ENCODE data around the gene FAM13C. TPM values are rescaled to one million over a fixed set of nuclear protein-coding genes. Genes with fewer than 3 reads are reported as not detected.

Gene FAM13C
- total RNA-seq, 1 experiment from 2014 or later: not detected

DNA sequence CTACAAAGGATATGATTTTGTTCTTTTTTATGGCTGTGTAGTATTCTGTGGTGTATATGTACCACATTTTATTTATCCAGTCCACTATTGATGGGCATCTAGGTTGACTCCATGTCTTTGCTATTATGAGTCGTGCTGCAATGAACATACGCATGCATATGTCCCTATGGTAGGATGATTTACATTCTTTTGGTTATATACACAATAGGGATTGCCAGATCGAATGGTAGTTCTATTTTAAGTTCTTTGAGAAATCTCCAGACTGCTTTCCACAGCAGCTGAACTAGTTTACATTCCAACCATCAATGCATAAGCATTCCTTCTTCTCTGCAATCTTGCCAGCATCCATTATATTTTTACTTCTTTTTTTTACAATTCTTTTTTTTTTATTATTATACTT lies 35.6 kb upstream of the FAM13C start:
- intact Hi-C loops (cut with micrococcal nuclease): no loop called here
- no peak for DNase-seq (ENCODE audit: unreplicated experiment)
- peaks cover 11% of the 10 kb centered on the region for H3K27me3 Mint-ChIP-seq (ENCODE audit: insufficient read depth, unreplicated experiment)
- no peak overlapping the region for H3K4me3 Mint-ChIP-seq (ENCODE audit: unreplicated experiment)
- BruUV-seq (replicated peaks): no TSS peak
- CTCF ChIA-PET: no interaction called here
- no peaks in the 10 kb centered on the region for H3K4me1 Mint-ChIP-seq (ENCODE audit: insufficient read depth, unreplicated experiment)
- peaks cover 12% of the 10 kb centered on the region for H3K9me3 Mint-ChIP-seq (ENCODE audit: unreplicated experiment)
- no peaks in the 10 kb centered on the region for H3K36me3 Mint-ChIP-seq (ENCODE audit: insufficient read depth, unreplicated experiment)
- no peak for TF ChIP-seq CTCF (IDR thresholded peaks at IDR 0.05; ENCODE audit: unreplicated experiment)
- no peak overlapping the region for H3K27ac Mint-ChIP-seq (ENCODE audit: low read depth, unreplicated experiment)
- POLR2A ChIA-PET: no interaction called here

DNA sequence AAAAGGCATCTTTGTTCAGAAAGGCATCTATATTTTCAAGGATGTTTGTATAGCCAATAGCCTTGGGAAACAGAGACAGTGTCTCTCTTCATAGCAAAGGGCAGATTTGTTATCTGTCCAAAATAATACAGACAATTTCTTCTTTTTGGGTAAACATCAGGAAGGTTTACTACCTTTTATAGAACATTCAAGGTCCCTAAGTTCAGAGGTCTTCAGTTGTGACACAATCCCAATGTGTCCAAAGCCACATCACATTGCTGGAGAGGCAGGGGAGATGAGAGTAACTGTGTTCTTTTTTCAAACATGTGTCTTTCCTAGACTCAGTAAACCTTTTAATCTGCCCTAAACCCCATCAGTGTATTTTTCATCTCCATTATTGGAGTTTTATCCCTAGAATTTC lies 33.6 kb upstream of the FAM13C start:
- H3K9me3 Mint-ChIP-seq (ENCODE audit: unreplicated experiment): peaks cover 12% of the 10 kb centered on the region
- H3K4me1 Mint-ChIP-seq (ENCODE audit: insufficient read depth, unreplicated experiment): no peaks in the 10 kb centered on the region
- TF ChIP-seq CTCF (IDR thresholded peaks at IDR 0.05; ENCODE audit: unreplicated experiment): no peak
- no peak for DNase-seq (ENCODE audit: unreplicated experiment)
- intact Hi-C loops (cut with micrococcal nuclease): no loop called here
- no peaks in the 10 kb centered on the region for H3K36me3 Mint-ChIP-seq (ENCODE audit: insufficient read depth, unreplicated experiment)
- no peak overlapping the region for H3K27ac Mint-ChIP-seq (ENCODE audit: low read depth, unreplicated experiment)
- no peak overlapping the region for H3K4me3 Mint-ChIP-seq (ENCODE audit: unreplicated experiment)
- ChIA-PET POLR2A (interaction anchor here (0.6 kb wide), 1 partner anchor 17 kb away, joined by 3 read pairs; no protein-coding TSS in a partner anchor), CTCF (no interaction called here)
- H3K27me3 Mint-ChIP-seq (ENCODE audit: insufficient read depth, unreplicated experiment): peaks cover 11% of the 10 kb centered on the region
- no TSS peak for BruUV-seq (replicated peaks)

DNA sequence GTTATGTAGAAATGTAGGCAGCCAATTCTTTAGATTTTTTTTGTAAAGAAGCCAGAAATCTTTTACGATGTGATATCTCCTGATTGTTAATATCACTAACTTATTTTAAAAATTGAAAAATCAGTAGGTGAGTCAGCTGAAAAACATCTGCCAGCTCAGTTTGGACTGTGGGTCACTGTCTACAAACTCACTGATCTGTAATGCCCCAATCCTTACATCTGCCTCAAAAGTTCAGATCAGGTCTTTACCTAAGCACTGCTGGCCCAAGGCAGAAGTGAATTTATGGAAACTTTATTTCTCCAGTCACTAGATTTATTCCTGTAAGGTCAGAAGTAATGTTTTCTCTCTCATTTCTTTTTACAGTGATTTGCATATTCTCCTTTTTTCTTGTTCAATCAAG lies 31.0 kb upstream of the FAM13C start:
- Mint-ChIP-seq H3K4me1 (ENCODE audit: insufficient read depth, unreplicated experiment) (peaks cover under 1% of the 10 kb centered on the region), H3K27ac (ENCODE audit: low read depth, unreplicated experiment) (no peak overlapping the region), H3K9me3 (ENCODE audit: unreplicated experiment) (no peaks in the 10 kb centered on the region), H3K36me3 (ENCODE audit: insufficient read depth, unreplicated experiment) (no peaks in the 10 kb centered on the region), H3K4me3 (ENCODE audit: unreplicated experiment) (no peak overlapping the region), H3K27me3 (ENCODE audit: insufficient read depth, unreplicated experiment) (peaks cover 11% of the 10 kb centered on the region)
- intact Hi-C loops (cut with micrococcal nuclease): no loop called here
- ChIA-PET POLR2A (no interaction called here), CTCF (interaction anchor here (0.6 to 0.7 kb wide), 2 partner anchors 19 to 1017 kb away, joined by 3 read pairs; no protein-coding TSS in a partner anchor)
- no TSS peak for BruUV-seq (replicated peaks)
- no peak for DNase-seq (ENCODE audit: unreplicated experiment)
- no peak for TF ChIP-seq CTCF (IDR thresholded peaks at IDR 0.05; ENCODE audit: unreplicated experiment)

DNA sequence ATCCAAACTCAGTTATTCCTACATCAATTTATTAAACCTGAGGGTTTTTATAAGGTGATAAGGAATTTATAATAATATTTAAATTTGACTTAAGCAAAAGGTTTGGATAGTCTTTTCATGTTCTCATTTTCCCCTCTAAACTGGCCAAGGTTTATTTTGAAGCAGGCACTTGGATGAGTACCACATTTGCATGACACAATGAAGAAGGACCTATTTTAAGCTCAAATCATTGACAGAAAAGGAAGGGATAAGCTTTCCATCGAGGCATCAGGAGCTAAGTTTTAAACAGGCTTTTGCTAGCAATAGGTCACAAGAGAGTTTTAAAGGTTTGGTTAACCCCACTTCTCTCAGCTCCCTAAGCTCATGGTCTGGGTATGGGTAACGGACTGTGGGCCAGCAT lies 28.7 kb upstream of the FAM13C start:
- no peaks in the 10 kb centered on the region for H3K36me3 Mint-ChIP-seq (ENCODE audit: insufficient read depth, unreplicated experiment)
- POLR2A ChIA-PET: interaction anchor here (0.6 to 0.7 kb wide), 2 partner anchors 9 to 24 kb away, joined by 3 read pairs; no protein-coding TSS in a partner anchor

More for the DNA sequence above, 28.7 kb upstream of the FAM13C start:
- BruUV-seq (replicated peaks): no TSS peak
- Mint-ChIP-seq H3K27me3 (ENCODE audit: insufficient read depth, unreplicated experiment) (peaks cover 11% of the 10 kb centered on the region), H3K4me1 (ENCODE audit: insufficient read depth, unreplicated experiment) (peaks cover 8% of the 10 kb centered on the region), H3K27ac (ENCODE audit: low read depth, unreplicated experiment) (no peak overlapping the region), H3K4me3 (ENCODE audit: unreplicated experiment) (no peak overlapping the region), H3K9me3 (ENCODE audit: unreplicated experiment) (no peaks in the 10 kb centered on the region)
- CTCF ChIA-PET: no interaction called here
- DNase-seq (ENCODE audit: unreplicated experiment): no peak
- TF ChIP-seq CTCF (IDR thresholded peaks at IDR 0.05; ENCODE audit: unreplicated experiment): no peak
- intact Hi-C loops (cut with micrococcal nuclease): no loop called here
